SIG-M5 (cell line): ENCODE measurements around the gene WIPF3.

ENCODE experiments used
- DNase-seq: peaks from one replicate; lab custom pipeline; 2025; lab: John Stamatoyannopoulos, UW

WIPF3 gene

GRCh38 chr7:29847916-29848315 lies 41.6 kb downstream of the WIPF3 start:
- DNase-seq: no peak

DNA sequence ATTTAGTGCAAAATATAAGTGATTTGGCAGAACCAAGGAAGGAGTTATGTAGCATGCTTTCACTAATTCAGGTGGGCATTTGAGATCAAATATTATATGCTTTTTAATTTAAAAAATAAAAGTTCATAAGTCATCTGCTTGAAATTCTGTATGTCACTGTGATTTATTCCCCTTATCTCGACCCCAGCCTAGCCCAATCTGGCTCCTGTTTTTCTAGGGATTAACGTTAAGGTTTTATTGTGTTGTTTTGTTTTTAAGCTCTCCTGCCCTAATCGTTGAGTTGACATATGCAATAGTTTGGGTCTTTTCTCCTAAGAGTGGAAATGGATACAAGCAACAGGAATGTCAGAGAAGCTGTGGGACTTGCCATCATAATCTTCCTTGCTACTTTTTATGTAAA lies 42.6 kb downstream of the WIPF3 start:
- DNase-seq: no peak

- DNase-seq: no peak
Measured at GRCh38 chr7:29851487-29851886, 45.2 kb downstream of the WIPF3 start.

GRCh38 chr7:29852457-29852856 lies 46.1 kb downstream of the WIPF3 start:
- no peak for DNase-seq

DNA sequence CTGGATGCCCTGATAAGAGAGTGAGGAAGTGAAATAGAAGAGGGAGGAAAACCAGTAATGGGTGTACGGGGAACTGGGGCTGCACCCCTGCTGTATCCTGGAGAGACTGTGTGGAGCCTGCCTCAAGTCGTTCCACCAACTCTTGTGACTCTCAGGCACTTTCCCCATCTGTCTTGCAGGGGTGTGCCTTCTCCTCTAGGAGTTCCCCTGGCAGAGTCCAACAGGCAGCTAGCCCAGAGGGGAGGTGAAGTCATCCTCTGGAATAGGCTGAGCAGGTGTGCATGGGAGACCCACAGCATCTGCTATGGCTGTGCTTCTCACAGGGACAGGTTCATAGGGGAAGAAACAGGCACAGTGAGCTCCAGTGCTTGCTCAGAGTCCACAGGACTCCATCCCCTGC lies 46.8 kb downstream of the WIPF3 start:
- DNase-seq: no peak

DNA sequence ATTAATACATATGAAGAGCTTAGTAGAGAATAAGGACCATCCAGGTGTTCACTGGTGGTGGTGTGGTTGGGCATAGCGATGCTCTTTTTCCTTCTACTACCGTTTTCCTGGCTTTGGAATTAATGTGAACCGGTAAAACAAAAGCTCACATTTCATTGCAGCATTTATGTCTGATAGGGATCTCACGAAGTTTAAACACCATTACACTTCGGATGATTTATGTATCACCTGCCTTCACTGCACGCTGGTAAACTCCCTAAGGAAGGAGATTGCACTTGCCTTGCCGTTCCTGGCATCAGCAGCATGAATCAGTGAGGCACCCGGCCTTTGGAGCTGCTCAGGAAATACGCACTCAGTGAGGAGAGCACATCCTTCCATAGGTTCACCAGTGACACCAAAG lies 47.5 kb downstream of the WIPF3 start:
- DNase-seq: no peak

DNA sequence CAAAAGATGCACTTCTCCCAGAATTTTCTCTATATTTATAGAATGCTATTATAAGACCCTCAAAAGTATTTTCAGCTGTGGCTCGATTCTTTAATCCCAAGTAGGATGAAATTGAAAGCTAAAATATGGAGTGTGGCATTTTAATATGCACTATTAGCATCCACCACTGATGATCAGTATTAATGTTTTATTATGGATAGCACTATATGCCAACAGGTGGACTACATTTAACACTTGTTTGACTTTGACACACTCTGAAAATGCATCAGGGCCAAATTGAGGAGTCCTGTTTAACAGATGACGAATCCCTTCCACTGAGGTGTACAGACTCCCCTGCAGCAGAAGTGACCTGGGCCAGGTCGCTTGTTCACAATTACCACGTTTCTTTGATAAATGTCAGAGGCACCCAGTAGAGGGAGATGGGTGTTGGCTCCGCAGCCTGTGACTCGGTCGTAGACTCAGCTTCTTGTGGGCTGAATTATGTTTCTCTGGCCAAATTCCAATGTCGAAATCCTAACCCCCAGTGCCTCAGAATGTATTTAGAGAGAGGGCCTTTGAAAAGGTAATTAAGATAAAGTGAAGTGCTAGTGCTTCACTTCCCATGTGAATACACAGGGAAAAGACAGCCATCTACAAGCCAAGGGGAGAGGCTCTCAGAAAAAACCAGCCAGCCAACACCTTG lies 48.1 kb downstream of the WIPF3 start:
- DNase-seq: no peak

DNA sequence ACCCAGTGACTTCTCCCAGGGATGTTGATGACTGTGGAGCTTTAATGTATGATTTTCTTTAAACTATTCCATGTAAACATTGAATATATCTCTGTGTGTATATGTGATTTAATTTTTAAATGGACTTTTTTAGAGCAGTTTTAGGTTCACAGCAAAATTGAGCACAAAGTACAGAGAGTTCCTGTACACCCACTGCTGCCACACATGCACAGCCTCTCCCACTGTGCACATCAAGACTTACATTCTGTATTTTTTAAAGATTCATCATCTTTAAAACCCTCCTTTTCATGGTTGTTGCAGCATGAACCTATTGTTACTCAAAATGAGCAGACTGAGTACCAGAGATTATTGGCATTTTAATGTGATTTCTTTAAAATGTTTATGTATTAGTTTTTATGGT lies 51.3 kb downstream of the WIPF3 start:
- DNase-seq: no peak

DNA sequence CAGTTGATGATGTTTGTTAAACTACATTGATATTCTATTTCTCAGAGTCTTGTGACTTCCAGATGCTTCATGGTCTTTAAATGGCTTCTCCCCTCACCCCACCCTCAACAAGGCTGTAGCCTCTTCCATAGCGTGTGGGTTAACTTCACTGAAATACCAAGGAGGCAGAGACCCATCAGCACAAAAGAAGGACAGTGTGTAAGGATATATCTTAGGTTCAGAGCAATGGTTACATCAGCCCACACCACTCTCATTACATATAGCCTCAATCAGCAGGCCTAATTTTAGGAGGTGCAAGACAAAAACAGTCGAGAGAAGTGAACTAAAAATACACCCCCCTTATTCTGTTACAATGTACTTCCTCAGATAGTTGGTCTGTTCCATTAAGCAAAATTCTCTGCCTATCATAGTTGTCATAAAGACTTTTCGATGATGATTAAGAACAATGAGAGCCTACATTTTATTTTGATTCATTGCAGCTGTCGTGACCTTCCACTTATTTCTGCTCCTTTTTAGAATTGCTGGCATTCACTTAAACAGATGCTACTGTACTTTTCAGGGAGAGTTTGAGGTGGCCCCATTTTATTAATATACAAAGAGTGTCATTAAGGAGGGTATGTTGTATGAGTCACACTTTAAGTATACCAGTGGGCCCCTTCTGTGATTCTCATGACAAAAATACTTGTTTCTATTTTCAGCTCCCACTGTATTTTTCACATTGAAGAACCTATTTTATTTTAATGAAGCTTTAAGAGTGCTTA lies 52.1 kb downstream of the WIPF3 start:
- DNase-seq: no peak

- DNase-seq: no peak
Measured at GRCh38 chr7:29859104-29859503, 52.8 kb downstream of the WIPF3 start.

- no peak for DNase-seq
Measured at GRCh38 chr7:29859524-29860185, 53.3 kb downstream of the WIPF3 start.

DNA sequence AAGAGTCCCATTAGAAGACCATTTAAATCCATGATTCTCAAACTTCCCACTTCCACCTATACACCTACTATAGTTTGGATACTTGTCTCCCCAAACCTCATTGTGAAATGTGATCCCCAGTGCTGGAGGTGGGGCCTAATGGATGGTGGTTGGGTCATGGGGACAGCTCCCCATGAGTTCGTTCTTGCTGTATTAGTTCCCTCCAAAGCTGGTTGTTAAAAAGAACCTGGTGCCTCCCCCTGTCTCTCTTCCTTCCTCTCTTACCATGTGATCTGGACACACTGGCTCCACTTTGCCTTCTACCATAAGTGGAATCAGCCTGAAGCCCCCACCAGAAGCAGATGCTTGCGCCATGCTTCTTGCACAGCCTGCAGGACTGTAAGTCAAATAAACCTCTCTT lies 53.9 kb downstream of the WIPF3 start:
- DNase-seq: no peak

GRCh38 chr7:29861884-29862283 lies 55.6 kb downstream of the WIPF3 start:
- DNase-seq: no peak

DNA sequence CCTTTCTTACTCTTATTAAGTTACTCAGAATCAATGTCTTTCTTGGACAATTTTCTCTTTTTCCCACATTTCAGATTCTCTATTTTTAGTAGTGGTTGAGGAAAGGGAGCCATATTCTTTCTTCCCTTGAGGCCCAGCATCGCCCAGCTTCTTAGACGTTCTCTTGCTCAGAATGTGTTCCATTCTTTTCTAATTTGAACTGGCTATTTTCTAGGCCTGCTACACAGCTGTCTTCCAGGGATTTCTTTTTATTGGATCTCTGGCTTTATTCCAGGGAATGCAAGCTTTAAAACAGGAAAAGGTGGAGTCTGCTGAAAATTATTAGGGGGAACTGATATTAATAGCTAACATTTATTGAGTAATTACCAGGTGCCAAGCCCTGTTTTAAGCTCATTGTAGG lies 58.3 kb downstream of the WIPF3 start:
- DNase-seq: no peak

DNA sequence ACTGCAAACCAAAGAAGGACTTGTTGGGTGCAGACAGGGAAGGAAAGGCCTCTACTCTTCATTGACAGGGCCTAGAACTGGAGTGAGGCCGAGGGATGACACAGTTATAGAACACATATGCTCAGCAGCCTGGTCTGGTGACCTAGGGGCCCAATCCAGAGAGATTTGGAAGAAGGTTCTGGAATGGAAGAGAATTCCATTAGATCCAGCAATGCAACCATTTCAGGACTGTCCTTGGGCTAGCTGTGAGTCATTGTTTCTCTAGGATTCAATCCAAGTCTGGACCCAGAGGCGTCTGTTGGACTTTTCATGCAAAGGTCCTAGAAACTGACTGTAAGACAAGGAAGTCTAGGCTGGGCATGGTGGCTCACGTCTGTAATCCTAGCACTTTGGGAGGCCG lies 59.2 kb downstream of the WIPF3 start:
- no peak for DNase-seq

DNA sequence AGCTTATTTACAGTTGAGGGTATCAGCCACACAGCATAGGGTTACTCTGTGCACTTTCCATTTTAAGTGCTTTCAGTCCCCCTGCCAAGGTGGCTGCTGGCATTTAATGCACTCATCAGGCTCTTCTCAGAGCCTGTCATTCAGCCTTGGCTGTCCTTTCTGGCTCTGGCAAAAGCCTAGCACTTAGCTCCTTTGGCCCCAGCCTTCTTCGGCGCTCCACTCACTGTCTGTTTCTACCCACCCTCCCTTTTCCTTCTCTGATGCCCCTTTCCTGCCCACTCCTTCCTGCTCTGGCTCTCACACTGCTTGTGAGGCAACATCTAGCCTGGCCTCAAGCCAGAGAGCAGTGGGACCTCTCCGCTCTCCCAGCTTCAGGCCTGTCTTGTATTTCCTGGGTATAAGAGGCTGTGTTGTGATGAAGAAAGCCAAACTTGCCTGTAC lies 60.2 kb downstream of the WIPF3 start:
- no peak for DNase-seq

- no peak for DNase-seq
Measured at GRCh38 chr7:29871787-29872398, 65.6 kb downstream of the WIPF3 start.

- no peak for DNase-seq
Measured at GRCh38 chr7:29873644-29874294, 67.5 kb downstream of the WIPF3 start.

DNA sequence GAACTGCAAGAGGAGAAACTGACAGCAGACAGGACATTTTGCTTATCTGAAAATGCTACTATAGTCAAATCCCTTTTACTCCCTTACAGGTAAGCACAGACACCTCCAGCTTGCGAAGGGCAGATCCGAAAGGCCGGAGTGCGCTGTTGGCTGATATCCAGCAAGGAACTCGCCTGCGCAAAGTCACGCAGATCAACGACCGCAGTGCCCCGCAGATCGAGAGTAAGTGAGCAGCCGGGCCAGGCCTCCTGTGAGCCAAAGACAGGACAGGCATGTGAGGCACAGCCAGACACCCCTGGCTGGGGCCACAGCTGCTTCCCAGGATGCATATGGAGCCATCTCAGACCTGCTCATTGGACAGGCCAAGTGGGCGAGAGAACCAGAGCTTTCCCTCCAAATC lies 69.4 kb downstream of the WIPF3 start:
- no peak for DNase-seq

- no peak for DNase-seq
Measured at GRCh38 chr7:29877196-29877595, 70.9 kb downstream of the WIPF3 start.

- no peak for DNase-seq
Measured at GRCh38 chr7:29878081-29878688, 71.9 kb downstream of the WIPF3 start.

DNA sequence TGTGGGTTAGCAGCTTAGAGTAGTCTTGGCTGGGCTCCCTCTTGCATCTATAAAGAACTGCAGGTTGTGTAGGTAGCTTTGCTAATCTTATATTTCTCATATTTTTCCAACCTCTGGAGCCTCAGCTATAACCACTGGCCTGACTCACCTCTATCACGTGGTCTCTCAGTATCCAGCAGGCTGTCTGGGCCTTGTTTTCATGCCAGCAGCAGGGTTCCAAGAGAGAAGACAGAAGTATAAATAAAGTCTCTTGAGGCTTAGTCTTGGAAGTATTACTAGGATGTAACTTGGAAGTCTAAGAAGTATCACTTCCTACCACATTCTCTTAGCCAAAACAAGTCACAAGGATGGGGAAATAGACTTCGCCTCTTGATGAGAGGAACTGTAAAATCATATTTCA lies 73.3 kb downstream of the WIPF3 start:
- no peak for DNase-seq
